Measurements from ENCODE around the gene AKAP6.

AKAP6 gene

GRCh38 chr14:32468955-32469354, 139.9 kb downstream of the AKAP6 start:
- H3K4me3 ChIP-seq (ENCODE audit: extremely low read depth, insufficient read depth, low read length, poor library complexity, severe bottlenecking): no peak overlapping the region
- H3K36me3 ChIP-seq (ENCODE audit: control insufficient read depth, insufficient read depth, low read length): no peaks in the 10 kb centered on the region
- peaks cover 30% of the 10 kb centered on the region for H3K4me1 ChIP-seq (ENCODE audit: control insufficient read depth, insufficient read depth, low read length, poor library complexity, severe bottlenecking)
- H3K27ac ChIP-seq (ENCODE audit: low read depth, low read length, severe bottlenecking): peak overlapping the region; percentile 78
- no CpG with 5 or more reads among the region's 2 CpGs for WGBS, 2 experiments (ENCODE audit: insufficient coverage in 2 of 2)
- peaks cover 4% of the 10 kb centered on the region for H3K9me3 ChIP-seq (ENCODE audit: control insufficient read depth, low read length)

GRCh38 chr14:32469388-32470160, 140.5 kb downstream of the AKAP6 start:
- H3K27ac ChIP-seq (ENCODE audit: low read depth, low read length, severe bottlenecking): peak overlapping the region; percentile 78
- no peak overlapping the region for H3K4me3 ChIP-seq (ENCODE audit: extremely low read depth, insufficient read depth, low read length, poor library complexity, severe bottlenecking)
- WGBS, 2 experiments (ENCODE audit: insufficient coverage in 2 of 2): no CpG with 5 or more reads among the region's 5 CpGs

GRCh38 chr14:32470161-32470715, 141.1 kb downstream of the AKAP6 start:
- peaks cover 30% of the 10 kb centered on the region for H3K4me1 ChIP-seq (ENCODE audit: control insufficient read depth, insufficient read depth, low read length, poor library complexity, severe bottlenecking)
- H3K9me3 ChIP-seq (ENCODE audit: control insufficient read depth, low read length): peaks cover 4% of the 10 kb centered on the region
- no peak overlapping the region for H3K4me3 ChIP-seq (ENCODE audit: extremely low read depth, insufficient read depth, low read length, poor library complexity, severe bottlenecking)
- WGBS, 2 experiments (ENCODE audit: insufficient coverage in 2 of 2): 77 to 100% methylated on average over 2 to 4 of the region's 4 CpGs
- H3K36me3 ChIP-seq (ENCODE audit: control insufficient read depth, insufficient read depth, low read length): no peaks in the 10 kb centered on the region
- no peak overlapping the region for H3K27ac ChIP-seq (ENCODE audit: low read depth, low read length, severe bottlenecking)

More at GRCh38 chr14:32469388-32470160, 140.5 kb downstream of the AKAP6 start:
- no peaks in the 10 kb centered on the region for H3K36me3 ChIP-seq (ENCODE audit: control insufficient read depth, insufficient read depth, low read length)
- peaks cover 30% of the 10 kb centered on the region for H3K4me1 ChIP-seq (ENCODE audit: control insufficient read depth, insufficient read depth, low read length, poor library complexity, severe bottlenecking)
- H3K9me3 ChIP-seq (ENCODE audit: control insufficient read depth, low read length): peaks cover 4% of the 10 kb centered on the region

- 93 to 100% methylated on average over 2 of the region's 4 CpGs for WGBS, 2 experiments (ENCODE audit: insufficient coverage in 2 of 2)
- Histone ChIP-seq H3K36me3 (ENCODE audit: control insufficient read depth, insufficient read depth, low read length) (no peaks in the 10 kb centered on the region), H3K27ac (ENCODE audit: low read depth, low read length, severe bottlenecking) (no peak overlapping the region), H3K4me1 (ENCODE audit: control insufficient read depth, insufficient read depth, low read length, poor library complexity, severe bottlenecking) (peaks cover 30% of the 10 kb centered on the region), H3K4me3 (ENCODE audit: extremely low read depth, insufficient read depth, low read length, poor library complexity, severe bottlenecking) (no peak overlapping the region), H3K9me3 (ENCODE audit: control insufficient read depth, low read length) (peaks cover under 1% of the 10 kb centered on the region)
Observed at GRCh38 chr14:32471181-32471580, 142.1 kb downstream of the AKAP6 start.

GRCh38 chr14:32472076-32472475, 143.0 kb downstream of the AKAP6 start:
- peak overlapping the region; percentile 82 for H3K27ac ChIP-seq (ENCODE audit: low read depth, low read length, severe bottlenecking)
- H3K36me3 ChIP-seq (ENCODE audit: control insufficient read depth, insufficient read depth, low read length): no peaks in the 10 kb centered on the region
- WGBS, 2 experiments (ENCODE audit: insufficient coverage in 2 of 2): 100% methylated on average over 1 of the region's 1 CpG
- peaks cover 38% of the 10 kb centered on the region for H3K4me1 ChIP-seq (ENCODE audit: control insufficient read depth, insufficient read depth, low read length, poor library complexity, severe bottlenecking)
- H3K9me3 ChIP-seq (ENCODE audit: control insufficient read depth, low read length): no peaks in the 10 kb centered on the region
- no peak overlapping the region for H3K4me3 ChIP-seq (ENCODE audit: extremely low read depth, insufficient read depth, low read length, poor library complexity, severe bottlenecking)

- H3K36me3 ChIP-seq (ENCODE audit: control insufficient read depth, insufficient read depth, low read length): no peaks in the 10 kb centered on the region
- WGBS, 2 experiments (ENCODE audit: insufficient coverage in 2 of 2): 68 to 93% methylated on average over 2 to 3 of the region's 4 CpGs
Observed at GRCh38 chr14:32472512-32473463, 143.7 kb downstream of the AKAP6 start.

GRCh38 chr14:32473464-32473855, 144.4 kb downstream of the AKAP6 start:
- Histone ChIP-seq H3K27ac (ENCODE audit: low read depth, low read length, severe bottlenecking) (peak overlapping the region; percentile 82), H3K4me3 (ENCODE audit: extremely low read depth, insufficient read depth, low read length, poor library complexity, severe bottlenecking) (no peak overlapping the region), H3K4me1 (ENCODE audit: control insufficient read depth, insufficient read depth, low read length, poor library complexity, severe bottlenecking) (peaks cover 41% of the 10 kb centered on the region), H3K9me3 (ENCODE audit: control insufficient read depth, low read length) (no peaks in the 10 kb centered on the region), H3K36me3 (ENCODE audit: control insufficient read depth, insufficient read depth, low read length) (no peaks in the 10 kb centered on the region)
- WGBS, 2 experiments (ENCODE audit: insufficient coverage in 2 of 2): 85 to 89% methylated on average over 1 of the region's 3 CpGs

More at GRCh38 chr14:32472512-32473463, 143.7 kb downstream of the AKAP6 start:
- H3K4me3 ChIP-seq (ENCODE audit: extremely low read depth, insufficient read depth, low read length, poor library complexity, severe bottlenecking): no peak overlapping the region
- no peaks in the 10 kb centered on the region for H3K9me3 ChIP-seq (ENCODE audit: control insufficient read depth, low read length)
- H3K27ac ChIP-seq (ENCODE audit: low read depth, low read length, severe bottlenecking): peak overlapping the region; percentile 82
- peaks cover 41% of the 10 kb centered on the region for H3K4me1 ChIP-seq (ENCODE audit: control insufficient read depth, insufficient read depth, low read length, poor library complexity, severe bottlenecking)

- WGBS, 2 experiments (ENCODE audit: insufficient coverage in 2 of 2): 80 to 100% methylated on average over 1 to 2 of the region's 5 CpGs
- Histone ChIP-seq H3K36me3 (ENCODE audit: control insufficient read depth, insufficient read depth, low read length) (no peaks in the 10 kb centered on the region), H3K4me3 (ENCODE audit: extremely low read depth, insufficient read depth, low read length, poor library complexity, severe bottlenecking) (no peak overlapping the region), H3K27ac (ENCODE audit: low read depth, low read length, severe bottlenecking) (no peak overlapping the region), H3K9me3 (ENCODE audit: control insufficient read depth, low read length) (no peaks in the 10 kb centered on the region), H3K4me1 (ENCODE audit: control insufficient read depth, insufficient read depth, low read length, poor library complexity, severe bottlenecking) (peaks cover 38% of the 10 kb centered on the region)
Observed at GRCh38 chr14:32474478-32475195, 145.5 kb downstream of the AKAP6 start.

GRCh38 chr14:32476532-32476931, 147.4 kb downstream of the AKAP6 start:
- Histone ChIP-seq H3K4me3 (ENCODE audit: extremely low read depth, insufficient read depth, low read length, poor library complexity, severe bottlenecking) (no peak overlapping the region), H3K4me1 (ENCODE audit: control insufficient read depth, insufficient read depth, low read length, poor library complexity, severe bottlenecking) (peaks cover 29% of the 10 kb centered on the region), H3K27ac (ENCODE audit: low read depth, low read length, severe bottlenecking) (no peak overlapping the region), H3K36me3 (ENCODE audit: control insufficient read depth, insufficient read depth, low read length) (no peaks in the 10 kb centered on the region), H3K9me3 (ENCODE audit: control insufficient read depth, low read length) (no peaks in the 10 kb centered on the region)
- whole genome bisulfite sequencing, 2 experiments (ENCODE audit: insufficient coverage in 2 of 2): 85 to 86% methylated on average over 2 to 4 of the region's 4 CpGs

GRCh38 chr14:32477396-32477795, 148.3 kb downstream of the AKAP6 start:
- peaks cover 20% of the 10 kb centered on the region for H3K4me1 ChIP-seq (ENCODE audit: control insufficient read depth, insufficient read depth, low read length, poor library complexity, severe bottlenecking)
- H3K27ac ChIP-seq (ENCODE audit: low read depth, low read length, severe bottlenecking): no peak overlapping the region
- H3K9me3 ChIP-seq (ENCODE audit: control insufficient read depth, low read length): no peaks in the 10 kb centered on the region
- WGBS, 2 experiments (ENCODE audit: insufficient coverage in 2 of 2): 80% methylated on average over 1 of the region's 3 CpGs; no CpG with 5 or more reads in 1 of the 2 experiments
- H3K36me3 ChIP-seq (ENCODE audit: control insufficient read depth, insufficient read depth, low read length): no peaks in the 10 kb centered on the region
- no peak overlapping the region for H3K4me3 ChIP-seq (ENCODE audit: extremely low read depth, insufficient read depth, low read length, poor library complexity, severe bottlenecking)

Measured in mesodermal cell (in vitro differentiated cells).